Glutamatergic neuron (in vitro differentiated cells): ENCODE measurements around the gene FKBP10. TPM values are rescaled to one million over a fixed set of nuclear protein-coding genes. Genes with fewer than 3 reads are reported as not detected.
"Not testable (repeated sequence)": the region's sequence is repeated elsewhere in the genome, so short reads cannot be mapped to it uniquely, and the experiment has no call there.

Experiments
- DNase-seq: peaks from one replicate; pipeline ENCODE4 v3.0.0; 2022
- H3K27ac Mint-ChIP-seq: one replicate; pipeline ENCODE4 v1.8.0; 2020; ENCODE audit warnings: mild to moderate bottlenecking, mixed read lengths, inconsistent platforms; ENCODE audit not compliant: unreplicated experiment
- H3K27me3 Mint-ChIP-seq: one replicate; pipeline ENCODE4 v1.8.0; 2020; ENCODE audit warnings: mild to moderate bottlenecking, moderate library complexity, mixed read lengths, inconsistent platforms; ENCODE audit not compliant: unreplicated experiment
- H3K36me3 Mint-ChIP-seq: one replicate; pipeline ENCODE4 v1.8.0; 2020; ENCODE audit warnings: mild to moderate bottlenecking, mixed read lengths, inconsistent platforms; ENCODE audit not compliant: unreplicated experiment
- H3K4me1 Mint-ChIP-seq: one replicate; pipeline ENCODE4 v1.8.0; 2020; ENCODE audit warnings: mild to moderate bottlenecking, low read depth, mixed read lengths, inconsistent platforms; ENCODE audit not compliant: unreplicated experiment
- H3K4me3 Mint-ChIP-seq: one replicate; pipeline ENCODE4 v1.8.0; 2020; ENCODE audit warnings: mild to moderate bottlenecking, mixed read lengths, inconsistent platforms; ENCODE audit not compliant: unreplicated experiment
- H3K9me3 Mint-ChIP-seq: one replicate; pipeline ENCODE4 v1.8.0; 2020; ENCODE audit warnings: mild to moderate bottlenecking, moderate library complexity, mixed read lengths, inconsistent platforms; ENCODE audit not compliant: unreplicated experiment
- CTCF ChIP-seq: fragments of 200-600 bp; sonication (generic); IDR thresholded peaks from one replicate; pipeline ENCODE4 v1.5.0; 2021; ENCODE audit not compliant: partially characterized antibody, unreplicated experiment
- total RNA-seq: library from RNA; stranded (reverse); fragmentation: NEBNext Ultra II Directional; extraction: Animal tissue kit (Norgen Biotek cat#: 25700); gene quantifications from one replicate; pipeline ENCODE4 v1.2.1, GENCODE V29; 2021; ENCODE audit not compliant: unreplicated experiment

FKBP10 gene
- total RNA-seq, 1 donor from 2014 or later, result 28.5 TPM

GRCh38 chr17:41835800-41836549 is 23.2 kb downstream of the FKBP10 start, which contains the start of gene NT5C3B:
Gene NT5C3B (minus strand): TSS chr17:41836232. CDS start chr17:41836193, 39 bp downstream.
- H3K27me3 Mint-ChIP-seq, result no peaks in the 10 kb centered on the region
- peak within 1 kb of the TSS; percentile 30 for H3K27ac Mint-ChIP-seq
- peaks cover 6% of the 10 kb centered on the region for H3K4me1 Mint-ChIP-seq
- peaks cover 3% of the 10 kb centered on the region for H3K9me3 Mint-ChIP-seq
- H3K4me3 Mint-ChIP-seq, result peak within 1 kb of the TSS; percentile 85
- TF ChIP-seq CTCF, result no peak
- DNase-seq, result peak; percentile 77
- H3K36me3 Mint-ChIP-seq, result no peaks in the 10 kb centered on the region

- H3K36me3 Mint-ChIP-seq, result no peaks in the 10 kb centered on the region
- peaks cover 3% of the 10 kb centered on the region for H3K9me3 Mint-ChIP-seq
- peak overlapping the region; percentile 81 for H3K4me3 Mint-ChIP-seq
- TF ChIP-seq CTCF, result no peak
- no peak for DNase-seq
- no peak overlapping the region for H3K27ac Mint-ChIP-seq
- peaks cover 6% of the 10 kb centered on the region for H3K4me1 Mint-ChIP-seq
- H3K27me3 Mint-ChIP-seq, result no peaks in the 10 kb centered on the region
These were observed 23.9 kb downstream of the FKBP10 start for GRCh38 chr17:41836550-41837196.

GRCh38 chr17:41837761-41838538 is 25.1 kb downstream of the FKBP10 start, which contains the start of gene KLHL10:
Gene KLHL10 (plus strand): TSS chr17:41837825. CDS start chr17:41837933, 108 bp downstream.
- H3K27ac Mint-ChIP-seq, result no peak within 1 kb of the TSS
- H3K36me3 Mint-ChIP-seq, result no peaks in the 10 kb centered on the region
- H3K4me1 Mint-ChIP-seq, result peaks cover 6% of the 10 kb centered on the region
- H3K9me3 Mint-ChIP-seq, result peaks cover 3% of the 10 kb centered on the region
- no peak for DNase-seq
- peak within 1 kb of the TSS; percentile 81 for H3K4me3 Mint-ChIP-seq
- H3K27me3 Mint-ChIP-seq, result no peaks in the 10 kb centered on the region
- TF ChIP-seq CTCF, result no peak

- not testable (repeated sequence) for H3K9me3 Mint-ChIP-seq, H3K36me3 Mint-ChIP-seq, H3K4me1 Mint-ChIP-seq, DNase-seq, H3K4me3 Mint-ChIP-seq, H3K27me3 Mint-ChIP-seq, H3K27ac Mint-ChIP-seq
These were observed 26.6 kb downstream of the FKBP10 start for GRCh38 chr17:41839448-41839847.

- H3K4me1 Mint-ChIP-seq, H3K4me3 Mint-ChIP-seq, H3K9me3 Mint-ChIP-seq, H3K27ac Mint-ChIP-seq, H3K27me3 Mint-ChIP-seq, H3K36me3 Mint-ChIP-seq, DNase-seq: not testable (repeated sequence)
These were observed 28.0 kb downstream of the FKBP10 start for GRCh38 chr17:41840781-41841180.
